Activated naive CD8-positive, alpha-beta T cell treated with anti-CD3 and anti-CD28 coated beads, Interleukin-2, amount 50 U/mL, for 24 hours (primary cell): ENCODE results near the gene SELENOT.
"Not testable (repeated sequence)": the region's sequence is repeated elsewhere in the genome, so short reads cannot be mapped to it uniquely, and the experiment has no call there.

Source experiments
- ATAC-seq: fragments of 150-1000 bp; cut with Tn5 transposase; one replicate; pipeline ENCODE4 v1.10.0; 2021
- DNase-seq: peaks from one replicate; pipeline ENCODE4 v3.0.0; 2021
- H3K27ac Mint-ChIP-seq: one replicate; pipeline ENCODE4 v1.8.0; 2021; ENCODE audit warnings: mild to moderate bottlenecking, mixed read lengths
- H3K27me3 Mint-ChIP-seq: one replicate; pipeline ENCODE4 v1.8.0; 2021; ENCODE audit warnings: mixed read lengths
- H3K36me3 Mint-ChIP-seq: one replicate; pipeline ENCODE4 v1.8.0; 2021; ENCODE audit warnings: low read depth, mixed read lengths
- H3K4me1 Mint-ChIP-seq: one replicate; pipeline ENCODE4 v1.8.0; 2021; ENCODE audit warnings: mixed read lengths
- H3K4me3 Mint-ChIP-seq: one replicate; pipeline ENCODE4 v1.8.0; 2021; ENCODE audit warnings: mild to moderate bottlenecking, moderate library complexity, mixed read lengths
- H3K9me3 Mint-ChIP-seq: one replicate; pipeline ENCODE4 v1.8.0; 2021; ENCODE audit warnings: mixed read lengths

Gene SELENOT

DNA sequence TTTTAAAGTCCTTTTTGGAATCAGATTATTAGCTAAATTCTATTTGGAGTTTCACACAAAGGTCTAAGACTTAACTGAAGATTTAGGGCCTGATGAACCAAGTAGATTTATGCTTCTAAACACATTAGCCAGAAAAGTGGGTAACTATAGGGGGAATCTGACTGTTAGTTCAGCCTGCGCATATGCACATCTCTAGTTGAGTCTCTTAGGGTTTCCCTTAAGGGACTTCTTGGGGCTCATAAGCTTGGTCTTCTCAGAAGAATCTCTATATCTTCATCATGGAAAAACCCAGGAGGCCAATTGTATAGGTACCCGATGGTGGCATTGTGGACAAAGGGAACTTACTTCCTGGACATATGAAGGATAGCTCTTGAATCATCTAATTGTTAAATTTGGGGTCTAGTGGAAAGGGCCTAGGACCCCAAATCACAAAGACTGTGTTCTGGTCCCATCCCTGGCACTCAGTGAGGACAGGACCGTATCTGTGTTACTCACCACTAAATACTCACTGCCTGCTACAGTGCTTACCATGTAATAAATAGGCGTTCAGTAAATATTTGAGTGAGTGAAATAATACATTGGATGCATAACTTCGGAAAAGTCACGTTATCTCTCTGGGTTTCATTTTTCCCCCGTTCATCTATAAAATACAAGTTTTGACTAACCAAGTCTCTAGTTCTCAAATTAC is 17.0 kb downstream of the SELENOT start:
- Mint-ChIP-seq H3K9me3 (no peaks in the 10 kb centered on the region), H3K36me3 (peaks cover 38% of the 10 kb centered on the region), H3K27ac (no peak overlapping the region), H3K4me1 (peaks cover 34% of the 10 kb centered on the region), H3K4me3 (no peak overlapping the region), H3K27me3 (no peaks in the 10 kb centered on the region)
- ATAC-seq = peak; percentile 46
- DNase-seq = no peak

DNA sequence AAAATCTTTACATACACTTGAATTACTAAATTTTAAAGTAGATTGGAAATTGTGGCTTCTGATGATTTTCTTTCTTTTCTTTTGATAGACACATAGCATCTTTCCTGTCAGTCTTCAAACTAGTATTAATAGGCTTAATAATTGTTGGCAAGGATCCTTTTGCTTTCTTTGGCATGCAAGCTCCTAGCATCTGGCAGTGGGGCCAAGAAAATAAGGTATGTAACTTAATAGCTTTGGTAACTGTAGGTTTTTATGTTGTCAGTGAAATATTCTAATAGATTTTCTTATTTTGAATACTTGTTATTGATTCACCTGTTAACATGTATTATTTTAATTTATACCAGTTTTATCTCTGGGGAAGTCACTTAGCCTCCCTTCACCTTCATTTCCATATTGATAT is 19.8 kb downstream of the SELENOT start:
- not testable (repeated sequence) for H3K27me3 Mint-ChIP-seq, H3K27ac Mint-ChIP-seq

GRCh38 chr3:150623945-150624344 is 20.8 kb downstream of the SELENOT start:
- peaks cover 26% of the 10 kb centered on the region for H3K4me1 Mint-ChIP-seq
- H3K27me3 Mint-ChIP-seq = no peaks in the 10 kb centered on the region
- H3K27ac Mint-ChIP-seq = peak overlapping the region; percentile 33
- no peak overlapping the region for H3K4me3 Mint-ChIP-seq
- peaks cover 49% of the 10 kb centered on the region for H3K36me3 Mint-ChIP-seq
- DNase-seq (no peak), ATAC-seq (no peak)
- H3K9me3 Mint-ChIP-seq = no peaks in the 10 kb centered on the region

More for the DNA sequence above, 19.8 kb downstream of the SELENOT start:
- not testable (repeated sequence) for DNase-seq, H3K9me3 Mint-ChIP-seq, H3K4me3 Mint-ChIP-seq, ATAC-seq
- peaks cover 31% of the 10 kb centered on the region for H3K4me1 Mint-ChIP-seq
- peaks cover 52% of the 10 kb centered on the region for H3K36me3 Mint-ChIP-seq

DNA sequence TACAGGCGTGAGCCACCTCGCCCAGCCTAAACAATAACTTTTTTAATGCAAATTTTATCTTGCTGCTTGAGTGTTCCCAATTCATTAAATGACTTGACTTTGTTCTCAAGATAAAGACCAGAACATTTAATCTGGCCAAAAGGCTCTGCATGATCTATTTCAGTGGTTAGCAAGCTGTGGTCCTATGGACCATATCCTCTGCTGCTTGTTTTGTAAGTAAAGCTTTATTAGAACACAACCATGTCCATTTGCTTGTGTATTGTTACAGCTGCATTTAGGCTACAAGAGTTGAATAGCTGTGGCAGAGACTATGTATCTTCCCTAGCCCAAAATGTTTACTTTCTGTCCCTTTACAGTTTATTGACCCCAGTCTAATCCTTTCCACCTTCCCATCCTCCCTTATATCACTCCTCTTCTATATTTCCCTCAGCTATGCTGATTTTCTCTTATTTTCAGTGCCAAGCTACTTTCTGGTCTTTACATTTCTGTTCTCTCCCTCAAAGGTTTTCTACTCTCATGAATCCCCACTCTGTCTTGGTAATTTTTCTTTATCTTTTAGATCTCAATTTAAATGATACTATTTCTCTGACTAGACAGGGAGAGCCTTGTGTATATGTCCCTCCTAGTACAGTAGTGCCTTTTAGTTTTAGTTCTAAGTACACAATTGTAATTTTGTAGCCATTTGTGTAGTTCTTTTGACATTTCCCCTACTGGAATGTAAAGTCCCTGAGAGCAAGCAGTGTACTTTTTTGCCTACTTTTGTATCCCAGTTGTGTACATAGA is 23.2 kb downstream of the SELENOT start:
- Mint-ChIP-seq H3K4me1 (peaks cover 10% of the 10 kb centered on the region), H3K27me3 (no peaks in the 10 kb centered on the region), H3K9me3 (no peaks in the 10 kb centered on the region), H3K36me3 (peaks cover 47% of the 10 kb centered on the region), H3K4me3 (no peak overlapping the region), H3K27ac (peak overlapping the region; percentile 30)
- DNase-seq = no peak
- no peak for ATAC-seq

DNA sequence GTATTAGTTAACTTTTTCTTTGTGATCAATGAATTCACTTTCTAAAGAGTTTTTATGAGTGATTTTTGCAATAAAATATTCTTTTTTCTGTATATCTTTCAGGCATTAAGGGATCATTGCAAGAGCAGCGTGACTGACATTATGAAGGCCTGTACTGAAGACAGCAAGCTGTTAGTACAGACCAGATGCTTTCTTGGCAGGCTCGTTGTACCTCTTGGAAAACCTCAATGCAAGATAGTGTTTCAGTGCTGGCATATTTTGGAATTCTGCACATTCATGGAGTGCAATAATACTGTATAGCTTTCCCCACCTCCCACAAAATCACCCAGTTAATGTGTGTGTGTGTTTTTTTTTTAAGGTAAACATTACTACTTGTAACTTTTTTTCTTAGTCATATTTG is 24.4 kb downstream of the SELENOT start:
- peaks cover 51% of the 10 kb centered on the region for H3K36me3 Mint-ChIP-seq
- no peak for ATAC-seq
- H3K9me3 Mint-ChIP-seq = no peaks in the 10 kb centered on the region
- no peak overlapping the region for H3K27ac Mint-ChIP-seq
- H3K4me3 Mint-ChIP-seq = no peak overlapping the region
- H3K27me3 Mint-ChIP-seq = no peaks in the 10 kb centered on the region
- DNase-seq = no peak
- H3K4me1 Mint-ChIP-seq = no peaks in the 10 kb centered on the region

DNA sequence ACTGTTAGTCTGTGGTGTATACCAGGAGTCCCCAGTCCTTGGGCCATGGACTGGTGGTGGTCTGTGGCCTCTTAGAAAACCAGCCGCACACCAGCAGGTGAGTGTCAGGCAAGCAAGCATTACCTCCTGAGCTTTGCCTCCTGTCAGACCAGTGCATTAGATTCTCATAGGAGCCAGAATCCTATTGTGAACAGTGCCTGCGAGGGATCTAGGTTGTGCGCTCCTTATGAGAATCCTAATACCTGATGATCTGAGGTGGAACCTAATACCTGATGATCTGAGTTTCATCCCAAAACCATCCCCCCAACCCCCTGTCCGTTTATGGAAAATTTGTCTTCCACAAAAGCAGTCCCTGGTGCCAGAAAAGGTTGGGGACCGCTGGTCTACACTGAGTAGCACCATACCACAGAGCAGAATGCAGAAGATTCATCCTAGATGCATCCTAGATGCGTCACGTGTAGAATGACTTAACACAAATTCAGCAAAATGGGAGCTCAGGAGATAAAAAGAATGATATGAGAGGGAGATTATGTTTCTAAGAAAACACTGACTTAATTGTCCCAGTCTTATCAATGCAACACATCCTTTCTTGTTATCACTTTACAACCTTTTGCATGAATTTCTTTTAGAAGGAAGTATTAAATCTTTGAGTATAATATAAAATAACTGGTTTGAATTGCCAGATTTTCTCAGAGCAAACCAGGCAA is 28.5 kb downstream of the SELENOT start:
- peaks cover 32% of the 10 kb centered on the region for H3K36me3 Mint-ChIP-seq
- DNase-seq (no peak), ATAC-seq (no peak)
- no peaks in the 10 kb centered on the region for H3K9me3 Mint-ChIP-seq
- H3K4me1 Mint-ChIP-seq = peaks cover 27% of the 10 kb centered on the region
- no peak overlapping the region for H3K27ac Mint-ChIP-seq
- H3K27me3 Mint-ChIP-seq = no peaks in the 10 kb centered on the region
- no peak overlapping the region for H3K4me3 Mint-ChIP-seq

- no peak overlapping the region for H3K4me3 Mint-ChIP-seq
- no peaks in the 10 kb centered on the region for H3K9me3 Mint-ChIP-seq
- H3K36me3 Mint-ChIP-seq = peaks cover 11% of the 10 kb centered on the region
- DNase-seq = no peak
- peak overlapping the region; percentile 37 for H3K27ac Mint-ChIP-seq
- H3K27me3 Mint-ChIP-seq = no peaks in the 10 kb centered on the region
- peaks cover 28% of the 10 kb centered on the region for H3K4me1 Mint-ChIP-seq
- ATAC-seq = no peak
Observed at GRCh38 chr3:150635076-150635475, 32.0 kb downstream of the SELENOT start.

- H3K4me1 Mint-ChIP-seq = peaks cover 28% of the 10 kb centered on the region
Observed at GRCh38 chr3:150635526-150635925, 32.4 kb downstream of the SELENOT start.

DNA sequence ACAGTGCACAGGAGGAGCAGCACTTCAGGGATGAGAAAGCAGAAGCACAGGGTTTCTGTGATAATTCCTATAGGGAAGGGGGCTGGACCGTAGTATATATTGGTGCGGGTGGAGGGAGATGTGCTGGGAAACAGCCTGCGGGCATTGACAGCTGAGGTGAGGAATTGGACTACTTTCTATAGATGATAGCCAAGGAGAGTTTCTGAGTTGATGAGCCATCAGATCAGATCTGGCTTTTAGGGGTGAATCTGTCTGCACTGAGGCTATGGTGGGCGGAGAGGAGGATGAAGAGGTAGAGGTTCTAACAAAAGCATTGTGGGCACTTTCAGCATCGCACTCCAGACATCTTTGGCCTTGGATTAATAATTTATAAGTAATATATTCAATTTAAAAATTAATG is 33.1 kb downstream of the SELENOT start:
- DNase-seq = no peak
- Mint-ChIP-seq H3K4me1 (peaks cover 28% of the 10 kb centered on the region), H3K27me3 (peaks cover under 1% of the 10 kb centered on the region), H3K36me3 (peaks cover 7% of the 10 kb centered on the region), H3K9me3 (no peaks in the 10 kb centered on the region), H3K27ac (no peak overlapping the region), H3K4me3 (no peak overlapping the region)
- ATAC-seq = no peak

More at GRCh38 chr3:150635526-150635925, 32.4 kb downstream of the SELENOT start:
- no peak for ATAC-seq
- Mint-ChIP-seq H3K27me3 (no peaks in the 10 kb centered on the region), H3K9me3 (no peaks in the 10 kb centered on the region), H3K4me3 (no peak overlapping the region), H3K36me3 (peaks cover 8% of the 10 kb centered on the region), H3K27ac (peak overlapping the region; percentile 37)
- no peak for DNase-seq

DNA sequence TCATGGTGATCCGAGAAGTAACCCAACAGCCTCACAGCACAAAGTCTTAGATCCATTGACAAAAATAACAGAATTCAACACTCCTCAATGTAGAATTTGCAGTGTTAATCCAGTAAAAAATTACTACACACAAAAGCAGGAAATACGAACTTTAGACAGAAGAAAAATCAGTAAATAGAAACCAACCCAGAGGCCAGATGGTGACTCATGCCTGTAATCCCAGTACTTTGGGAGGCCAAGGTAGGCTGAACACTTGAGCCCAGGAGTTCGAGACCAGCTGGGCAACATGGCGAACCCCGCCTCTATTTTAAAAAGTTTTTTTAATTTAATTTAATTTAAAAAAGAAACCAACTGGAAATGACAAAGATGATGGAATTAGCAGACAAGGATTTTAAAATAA is 36.1 kb downstream of the SELENOT start:
- no peaks in the 10 kb centered on the region for H3K9me3 Mint-ChIP-seq
- no peak for DNase-seq
- peaks cover 6% of the 10 kb centered on the region for H3K27me3 Mint-ChIP-seq
- H3K4me3 Mint-ChIP-seq = no peak overlapping the region
- peaks cover 23% of the 10 kb centered on the region for H3K4me1 Mint-ChIP-seq
- no peak overlapping the region for H3K27ac Mint-ChIP-seq
- no peaks in the 10 kb centered on the region for H3K36me3 Mint-ChIP-seq
- ATAC-seq = no peak

DNA sequence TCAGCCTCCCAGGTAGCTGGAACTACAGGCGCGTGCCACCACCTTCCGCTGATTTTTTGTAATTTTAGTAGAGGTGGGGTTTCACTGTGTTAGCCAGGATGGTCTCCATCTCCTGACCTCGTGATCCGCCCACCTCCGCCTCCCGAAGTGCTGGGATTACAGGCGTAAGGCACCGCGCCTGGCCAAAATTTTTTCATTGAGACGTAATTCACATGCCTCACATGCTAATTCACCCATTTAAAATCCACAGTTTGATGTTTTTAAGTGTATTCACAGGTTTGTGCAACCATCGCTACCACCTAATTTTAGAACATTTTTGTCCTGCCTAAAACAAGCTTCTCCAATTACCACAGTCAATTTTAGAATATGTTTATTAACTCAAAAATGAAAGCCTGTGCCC is 37.1 kb downstream of the SELENOT start:
- no peak overlapping the region for H3K27ac Mint-ChIP-seq
- peaks cover 6% of the 10 kb centered on the region for H3K27me3 Mint-ChIP-seq
- no peak for ATAC-seq
- H3K36me3 Mint-ChIP-seq = no peaks in the 10 kb centered on the region
- peaks cover 14% of the 10 kb centered on the region for H3K4me1 Mint-ChIP-seq
- no peak for DNase-seq
- H3K9me3 Mint-ChIP-seq = no peaks in the 10 kb centered on the region
- H3K4me3 Mint-ChIP-seq = no peak overlapping the region

- no peaks in the 10 kb centered on the region for H3K36me3 Mint-ChIP-seq
- no peaks in the 10 kb centered on the region for H3K9me3 Mint-ChIP-seq
- ATAC-seq (peak; percentile 79), DNase-seq (no peak)
- no peak overlapping the region for H3K4me3 Mint-ChIP-seq
- H3K4me1 Mint-ChIP-seq = peaks cover 8% of the 10 kb centered on the region
- H3K27ac Mint-ChIP-seq = no peak overlapping the region
- H3K27me3 Mint-ChIP-seq = peaks cover 4% of the 10 kb centered on the region
Observed at GRCh38 chr3:150653110-150653561, 50.0 kb downstream of the SELENOT start.

GRCh38 chr3:150656316-150656715 is 53.2 kb downstream of the SELENOT start:
- H3K36me3 Mint-ChIP-seq = no peaks in the 10 kb centered on the region
- DNase-seq (no peak), ATAC-seq (no peak)
- no peak overlapping the region for H3K27ac Mint-ChIP-seq
- peaks cover 7% of the 10 kb centered on the region for H3K27me3 Mint-ChIP-seq
- no peaks in the 10 kb centered on the region for H3K9me3 Mint-ChIP-seq
- peaks cover 8% of the 10 kb centered on the region for H3K4me1 Mint-ChIP-seq
- H3K4me3 Mint-ChIP-seq = no peak overlapping the region

DNA sequence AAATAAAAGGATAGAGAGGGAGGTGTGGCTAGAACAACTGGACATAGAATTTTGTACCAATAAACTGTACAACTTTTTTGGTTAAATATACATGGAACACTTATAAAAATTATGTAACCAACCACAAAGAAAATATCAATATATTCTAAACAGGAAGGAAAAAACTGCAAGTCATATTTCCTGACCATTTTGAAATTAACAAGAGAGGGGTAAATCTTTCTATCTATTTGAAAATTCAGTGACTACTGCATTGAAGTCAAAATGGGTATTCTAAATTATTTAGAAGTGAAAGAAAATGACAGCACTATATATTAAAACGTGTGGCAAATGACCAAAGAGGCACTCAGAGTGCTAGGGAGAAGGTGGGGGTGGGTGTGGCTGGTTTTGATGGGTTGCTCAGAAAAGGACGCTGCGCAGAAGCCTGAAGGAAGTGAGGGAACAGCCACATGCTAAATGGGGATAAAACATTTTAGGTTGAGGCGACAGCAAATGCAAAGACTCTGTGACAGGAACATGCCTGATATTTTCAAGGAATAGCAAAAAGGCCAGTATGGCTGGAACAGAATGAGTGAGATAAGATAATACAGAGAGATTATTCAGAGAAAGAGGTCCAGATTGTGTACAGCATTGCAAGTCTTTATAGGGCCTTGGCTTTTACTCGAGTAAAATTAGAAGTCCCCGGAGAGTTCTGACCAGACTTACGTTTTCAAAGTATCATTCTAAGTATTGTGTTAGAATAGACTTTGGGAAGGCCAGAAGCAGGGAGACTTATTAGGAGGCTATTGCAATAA is 59.5 kb downstream of the SELENOT start:
- peaks cover 14% of the 10 kb centered on the region for H3K4me1 Mint-ChIP-seq
- H3K27ac Mint-ChIP-seq = no peak overlapping the region
- no peaks in the 10 kb centered on the region for H3K36me3 Mint-ChIP-seq
- H3K27me3 Mint-ChIP-seq = peaks cover 10% of the 10 kb centered on the region
- H3K4me3 Mint-ChIP-seq = no peak overlapping the region
- DNase-seq (no peak), ATAC-seq (no peak)
- no peaks in the 10 kb centered on the region for H3K9me3 Mint-ChIP-seq
